ENCODE results near the gene GALNT8. TPM values are rescaled to one million over a fixed set of nuclear protein-coding genes. Genes with fewer than 3 reads are reported as not detected.

GALNT8 gene
- total RNA-seq, 4 donors from 2014 or later = 0.84 to 2.5 (median 1.5) TPM

GRCh38 chr12:4806439-4807115 is 86.4 kb downstream of the GALNT8 start:
- no peak for ATAC-seq (ENCODE audit: low FRiP score)
- TF ChIP-seq CTCF (IDR thresholded peaks at IDR 0.05) = no peak
- DNase-seq (ENCODE audit: low spot score) = no peak

GRCh38 chr12:4807116-4807783 is 87.0 kb downstream of the GALNT8 start:
- no peak for ATAC-seq (ENCODE audit: low FRiP score)
- TF ChIP-seq CTCF (IDR thresholded peaks at IDR 0.05) = no peak

GRCh38 chr12:4807813-4808212 is 87.6 kb downstream of the GALNT8 start:
- DNase-seq (ENCODE audit: low spot score) (no peak), ATAC-seq (ENCODE audit: low FRiP score) (no peak)
- no peak for TF ChIP-seq CTCF (IDR thresholded peaks at IDR 0.05)

More at GRCh38 chr12:4807116-4807783, 87.0 kb downstream of the GALNT8 start:
- DNase-seq (ENCODE audit: low spot score) = no peak

DNA sequence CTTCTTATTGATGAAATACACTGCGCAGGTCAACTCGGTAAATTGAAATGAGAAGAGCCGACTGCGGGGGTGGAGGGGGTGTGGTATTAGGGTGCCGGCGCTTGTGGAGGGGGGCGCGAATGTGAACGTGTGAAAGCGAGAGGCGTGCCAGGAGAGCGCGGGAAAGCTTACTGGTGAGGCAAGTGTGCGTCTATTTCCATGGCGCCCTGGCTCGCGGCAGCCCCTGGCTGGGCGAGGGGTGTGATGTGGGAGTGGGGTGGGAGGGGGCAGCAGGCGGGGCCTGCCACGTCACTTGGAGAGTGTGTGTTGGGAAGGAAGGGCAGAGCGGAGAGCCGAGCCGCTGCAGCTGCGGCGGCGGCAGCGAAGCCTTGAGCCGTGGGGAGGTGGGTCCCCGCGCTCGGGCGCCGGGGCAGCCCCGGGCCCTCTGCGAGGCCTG is 88.8 kb downstream of the GALNT8 start:
- TF ChIP-seq CTCF (IDR thresholded peaks at IDR 0.05) = no peak
- ATAC-seq (ENCODE audit: low FRiP score) = peak; percentile 65
- no peak for DNase-seq (ENCODE audit: low spot score)

DNA sequence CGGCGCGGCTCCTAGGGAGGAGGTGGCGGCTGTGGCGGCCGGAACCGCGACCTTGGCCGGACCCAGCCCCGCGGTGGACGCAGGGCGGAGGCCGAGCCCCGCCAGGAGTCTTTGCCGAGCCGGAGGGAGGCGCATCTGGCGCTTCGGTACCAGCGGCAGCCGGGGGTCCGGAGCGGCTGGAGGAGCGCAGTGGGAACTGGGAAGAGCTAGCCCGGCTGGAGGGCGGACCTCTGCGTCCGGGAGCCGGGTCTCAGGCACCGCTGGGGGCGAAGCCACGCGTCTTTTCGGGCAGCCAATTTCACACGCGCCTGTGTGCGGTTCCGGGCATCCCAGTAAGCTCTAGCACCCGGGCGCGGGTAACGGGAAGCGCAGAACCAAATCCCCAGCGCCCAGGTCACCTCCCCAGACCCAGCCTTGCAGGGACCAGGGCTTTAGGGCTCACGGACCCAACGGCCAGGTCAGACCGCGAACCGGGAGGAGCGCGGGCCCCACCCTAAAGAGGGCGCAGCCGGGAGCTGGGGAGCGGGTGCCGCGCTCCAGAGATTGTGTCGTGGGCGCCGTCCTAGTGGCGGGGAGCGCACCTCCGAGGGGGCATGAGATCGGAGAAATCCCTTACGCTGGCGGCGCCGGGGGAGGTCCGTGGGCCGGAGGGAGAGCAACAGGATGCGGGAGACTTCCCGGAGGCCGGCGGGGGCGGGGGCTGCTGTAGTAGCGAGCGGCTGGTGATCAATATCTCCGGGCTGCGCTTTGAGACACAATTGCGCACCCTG is 89.4 kb downstream of the GALNT8 start:
- no peak for DNase-seq (ENCODE audit: low spot score)
- TF ChIP-seq CTCF (IDR thresholded peaks at IDR 0.05) = no peak
- peak; percentile 17 for ATAC-seq (ENCODE audit: low FRiP score)

DNA sequence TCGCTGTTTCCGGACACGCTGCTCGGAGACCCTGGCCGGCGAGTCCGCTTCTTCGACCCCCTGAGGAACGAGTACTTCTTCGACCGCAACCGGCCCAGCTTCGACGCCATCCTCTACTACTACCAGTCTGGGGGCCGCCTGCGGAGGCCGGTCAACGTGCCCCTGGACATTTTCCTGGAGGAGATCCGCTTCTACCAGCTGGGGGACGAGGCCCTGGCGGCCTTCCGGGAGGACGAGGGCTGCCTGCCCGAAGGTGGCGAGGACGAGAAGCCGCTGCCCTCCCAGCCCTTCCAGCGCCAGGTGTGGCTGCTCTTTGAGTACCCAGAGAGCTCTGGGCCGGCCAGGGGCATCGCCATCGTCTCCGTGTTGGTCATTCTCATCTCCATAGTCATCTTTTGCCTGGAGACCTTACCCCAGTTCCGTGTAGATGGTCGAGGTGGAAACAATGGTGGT is 90.0 kb downstream of the GALNT8 start:
- ATAC-seq (ENCODE audit: low FRiP score) (no peak), DNase-seq (ENCODE audit: low spot score) (no peak)
- no peak for TF ChIP-seq CTCF (IDR thresholded peaks at IDR 0.05)

Data from omental fat pad (tissue), 4 donors.